MM.1S (cell line): ENCODE results near the gene FIG4.

Experiments used
- EZH2 ChIP-seq: fragments of 300-600 bp; sonication (generic); optimal IDR thresholded peaks from 2 replicates; pipeline ENCODE3; 2017; ENCODE audit warnings: low read depth, mild to moderate bottlenecking, antibody characterized with exemption, low read length, mixed read lengths
- EZH2phosphoT487 ChIP-seq: fragments of 300-600 bp; sonication (generic); IDR thresholded peaks from 2 replicates; pipeline ENCODE4 v1.6.1; 2018; ENCODE audit warnings: antibody characterized with exemption, low read length
- TF ChIP-seq, protein P1 (sequence below): fragments of 300-600 bp; sonication (generic); IDR thresholded peaks from 2 replicates; pipeline ENCODE4 v1.5.1; 2016; ENCODE audit warnings: antibody characterized with exemption, low read length, mixed read lengths

DNA sequence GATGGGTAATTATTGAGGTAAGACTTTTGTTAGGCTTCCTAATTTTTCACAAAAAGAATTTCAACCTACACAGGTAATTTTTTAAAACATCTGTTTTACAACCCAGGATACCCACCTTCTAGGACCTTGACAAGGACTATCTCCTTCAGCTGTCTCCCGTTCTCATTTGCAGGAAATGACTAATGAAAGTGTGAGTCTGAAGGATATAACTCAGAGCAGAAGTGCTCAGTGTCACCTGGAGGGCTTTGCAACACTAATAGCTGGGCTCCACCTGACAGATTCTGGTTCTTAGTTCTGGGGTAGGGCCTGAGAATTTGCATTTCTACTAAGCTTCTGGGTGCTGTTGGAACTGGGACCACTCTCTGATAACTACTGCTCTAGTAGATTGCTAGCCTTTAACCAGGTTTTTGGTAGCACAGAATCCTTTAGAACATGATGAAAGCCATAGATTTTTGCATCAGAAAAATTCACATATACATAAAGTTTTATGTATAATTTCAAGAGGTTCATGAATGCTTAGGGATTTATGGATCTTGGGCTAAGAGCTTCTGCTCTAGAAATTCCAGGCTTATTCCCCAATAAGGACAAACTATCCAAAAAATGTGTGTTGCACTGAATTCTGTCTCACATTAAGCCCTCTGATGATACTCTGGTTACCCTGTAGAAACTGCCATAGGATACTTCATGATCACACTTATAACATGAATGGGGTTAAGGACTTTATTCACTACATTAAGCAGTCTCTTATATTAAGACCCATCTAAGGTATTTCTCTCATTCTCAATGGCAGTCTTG lies 30.4 kb upstream of the FIG4 start:
- no peak for TF ChIP-seq EZH2phosphoT487
- TF ChIP-seq, protein P1, sequence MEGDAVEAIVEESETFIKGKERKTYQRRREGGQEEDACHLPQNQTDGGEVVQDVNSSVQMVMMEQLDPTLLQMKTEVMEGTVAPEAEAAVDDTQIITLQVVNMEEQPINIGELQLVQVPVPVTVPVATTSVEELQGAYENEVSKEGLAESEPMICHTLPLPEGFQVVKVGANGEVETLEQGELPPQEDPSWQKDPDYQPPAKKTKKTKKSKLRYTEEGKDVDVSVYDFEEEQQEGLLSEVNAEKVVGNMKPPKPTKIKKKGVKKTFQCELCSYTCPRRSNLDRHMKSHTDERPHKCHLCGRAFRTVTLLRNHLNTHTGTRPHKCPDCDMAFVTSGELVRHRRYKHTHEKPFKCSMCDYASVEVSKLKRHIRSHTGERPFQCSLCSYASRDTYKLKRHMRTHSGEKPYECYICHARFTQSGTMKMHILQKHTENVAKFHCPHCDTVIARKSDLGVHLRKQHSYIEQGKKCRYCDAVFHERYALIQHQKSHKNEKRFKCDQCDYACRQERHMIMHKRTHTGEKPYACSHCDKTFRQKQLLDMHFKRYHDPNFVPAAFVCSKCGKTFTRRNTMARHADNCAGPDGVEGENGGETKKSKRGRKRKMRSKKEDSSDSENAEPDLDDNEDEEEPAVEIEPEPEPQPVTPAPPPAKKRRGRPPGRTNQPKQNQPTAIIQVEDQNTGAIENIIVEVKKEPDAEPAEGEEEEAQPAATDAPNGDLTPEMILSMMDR = no peak
- TF ChIP-seq EZH2 = no peak
